ENCODE measurements around the gene TOX2. TPM values are rescaled to one million over a fixed set of nuclear protein-coding genes. Genes with fewer than 3 reads are reported as not detected.

The TOX2 gene
- total and polyA plus RNA-seq, 2 of the 8 experiments (the other 6 are each of a cell fraction or from before 2014, with no cell fraction given), result 1.8 to 3.4 TPM

DNA sequence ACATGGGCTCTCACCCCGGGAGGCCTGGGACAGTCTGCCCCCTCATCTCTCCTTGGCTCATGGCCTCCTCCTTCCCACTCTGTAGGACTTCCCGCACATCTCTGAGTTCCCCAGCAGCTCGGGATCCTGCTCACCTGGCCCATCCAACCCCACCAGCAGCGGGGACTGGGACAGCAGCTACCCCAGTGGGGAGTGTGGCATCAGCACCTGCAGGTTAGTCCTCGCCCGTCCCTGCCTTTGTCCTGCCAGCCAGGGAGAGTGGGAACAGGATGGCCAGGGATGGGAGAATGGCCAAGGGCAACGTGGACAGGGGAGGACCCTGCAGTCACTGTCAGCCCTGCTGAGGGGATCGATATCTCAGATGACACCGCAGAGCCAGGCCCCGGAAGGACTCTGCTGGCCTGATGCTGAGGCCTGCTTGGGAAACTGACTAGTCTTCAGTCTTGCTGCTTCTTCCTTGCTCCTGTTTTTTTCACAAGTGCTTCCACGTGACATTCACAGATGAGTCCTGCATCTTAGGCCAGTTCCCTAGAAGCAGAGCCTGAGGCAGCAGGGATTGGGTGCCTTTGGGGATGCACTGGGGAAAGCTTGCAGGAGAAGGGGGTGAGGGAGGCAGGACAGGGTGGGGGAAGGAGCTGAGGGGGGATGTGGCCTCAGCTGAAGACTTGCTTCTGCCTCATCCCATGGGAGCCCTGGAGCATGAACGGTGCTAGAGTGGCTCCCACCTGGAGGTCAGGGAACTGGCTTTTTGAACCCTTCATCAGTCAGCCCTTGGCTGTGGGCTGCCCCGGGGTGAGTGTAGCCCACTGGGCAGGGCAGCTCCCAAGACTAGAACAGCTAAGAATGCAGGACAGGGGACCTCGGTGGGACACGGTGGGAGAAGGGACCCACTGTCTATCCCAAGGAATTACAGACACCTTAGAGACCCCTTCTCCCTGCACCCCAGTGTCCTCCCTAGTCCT lies 152.3 kb downstream of the TOX2 start (continued):
- TF ChIP-seq, protein P1, sequence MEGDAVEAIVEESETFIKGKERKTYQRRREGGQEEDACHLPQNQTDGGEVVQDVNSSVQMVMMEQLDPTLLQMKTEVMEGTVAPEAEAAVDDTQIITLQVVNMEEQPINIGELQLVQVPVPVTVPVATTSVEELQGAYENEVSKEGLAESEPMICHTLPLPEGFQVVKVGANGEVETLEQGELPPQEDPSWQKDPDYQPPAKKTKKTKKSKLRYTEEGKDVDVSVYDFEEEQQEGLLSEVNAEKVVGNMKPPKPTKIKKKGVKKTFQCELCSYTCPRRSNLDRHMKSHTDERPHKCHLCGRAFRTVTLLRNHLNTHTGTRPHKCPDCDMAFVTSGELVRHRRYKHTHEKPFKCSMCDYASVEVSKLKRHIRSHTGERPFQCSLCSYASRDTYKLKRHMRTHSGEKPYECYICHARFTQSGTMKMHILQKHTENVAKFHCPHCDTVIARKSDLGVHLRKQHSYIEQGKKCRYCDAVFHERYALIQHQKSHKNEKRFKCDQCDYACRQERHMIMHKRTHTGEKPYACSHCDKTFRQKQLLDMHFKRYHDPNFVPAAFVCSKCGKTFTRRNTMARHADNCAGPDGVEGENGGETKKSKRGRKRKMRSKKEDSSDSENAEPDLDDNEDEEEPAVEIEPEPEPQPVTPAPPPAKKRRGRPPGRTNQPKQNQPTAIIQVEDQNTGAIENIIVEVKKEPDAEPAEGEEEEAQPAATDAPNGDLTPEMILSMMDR (IDR thresholded peaks at IDR 0.05; ENCODE audit: control extremely low read depth in 1 of 3, insufficient read depth in 1 of 3, low read depth in 1 of 3, low read length in 3 of 3), result no peak
- no peak for TF ChIP-seq SUZ12 (IDR thresholded peaks at IDR 0.05; ENCODE audit: low read length)
- no peak for TF ChIP-seq NRF1 (IDR thresholded peaks at IDR 0.05; ENCODE audit: low read depth, low read length)
- no peak for TF ChIP-seq NANOG (IDR thresholded peaks at IDR 0.05; ENCODE audit: insufficient read depth, low read depth, low read length, poor library complexity, severe bottlenecking)
- no peak for TF ChIP-seq POU5F1 (IDR thresholded peaks at IDR 0.05; ENCODE audit: low read depth, low read length)
- TF ChIP-seq, protein P2, sequence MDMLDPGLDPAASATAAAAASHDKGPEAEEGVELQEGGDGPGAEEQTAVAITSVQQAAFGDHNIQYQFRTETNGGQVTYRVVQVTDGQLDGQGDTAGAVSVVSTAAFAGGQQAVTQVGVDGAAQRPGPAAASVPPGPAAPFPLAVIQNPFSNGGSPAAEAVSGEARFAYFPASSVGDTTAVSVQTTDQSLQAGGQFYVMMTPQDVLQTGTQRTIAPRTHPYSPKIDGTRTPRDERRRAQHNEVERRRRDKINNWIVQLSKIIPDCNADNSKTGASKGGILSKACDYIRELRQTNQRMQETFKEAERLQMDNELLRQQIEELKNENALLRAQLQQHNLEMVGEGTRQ (IDR thresholded peaks at IDR 0.05; ENCODE audit: low read length), result no peak
- no peak for TF ChIP-seq SIN3A (conservative IDR thresholded peaks at IDR 0.05 in 1 of 2, IDR thresholded peaks at IDR 0.05 in 1 of 2; ENCODE audit: low read depth in 1 of 2, low read length in 2 of 2)
- no peak for TF ChIP-seq TCF12 (IDR thresholded peaks at IDR 0.05; ENCODE audit: low read depth, low read length)

All from H1 (cell line).